ENCODE data around the gene CLDN14.
A peak's percentile ranks its signal among the peaks of the same experiment; 100 is the strongest.

Gene CLDN14

DNA sequence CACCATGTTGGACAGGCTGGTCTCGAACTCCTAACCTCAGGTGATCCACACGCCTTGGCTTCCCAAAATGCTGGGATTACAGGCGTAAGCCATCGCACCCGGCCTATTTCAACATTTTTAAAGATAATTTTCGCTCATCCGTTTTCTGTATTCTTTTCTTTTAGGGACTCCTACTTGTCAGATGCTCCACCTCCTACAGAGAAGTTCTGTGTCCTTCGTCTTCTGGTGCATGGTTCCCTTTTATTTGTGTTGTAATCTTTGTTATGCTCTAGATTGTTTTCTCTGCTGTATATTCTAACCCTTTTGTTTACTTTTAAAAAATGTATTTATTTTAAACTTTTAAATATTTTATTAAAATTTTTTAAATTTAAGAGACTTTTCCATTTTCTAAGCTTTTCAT is 28.4 kb downstream of the CLDN14 start:
- no peak overlapping the region for H4K12ac ChIP-seq (ENCODE audit: low read depth, low read length)
- DNase-seq: no peak
- no peak overlapping the region for H3K23ac ChIP-seq (ENCODE audit: low read length)
- no peak overlapping the region for H2AFZ ChIP-seq (ENCODE audit: insufficient read depth, low read length, poor library complexity)
- H2BK5ac ChIP-seq (ENCODE audit: low read depth, low read length, poor library complexity): no peak overlapping the region
- H3K79me1 ChIP-seq (ENCODE audit: low read length): no peaks in the 10 kb centered on the region
- no peak overlapping the region for H2BK120ac ChIP-seq (ENCODE audit: insufficient read depth, low read length, poor library complexity)
- H3K4me1 ChIP-seq (ENCODE audit: control insufficient read depth in 1 of 2, insufficient read depth in 2 of 2, low read length in 2 of 2): no peaks in the 10 kb centered on the region
- H3K4me3 ChIP-seq (ENCODE audit: low read depth, low read length): no peak overlapping the region
- no peak overlapping the region for H3K18ac ChIP-seq (ENCODE audit: low read length)
- no CpG with 5 or more reads among the region's 8 CpGs for WGBS (ENCODE audit: extremely low coverage, insufficient coverage, insufficient read length)
- H3K9ac ChIP-seq (ENCODE audit: low read length): no peak overlapping the region
- H3K14ac ChIP-seq (ENCODE audit: low read length): no peak overlapping the region
- H3K27ac ChIP-seq (ENCODE audit: low read depth, low read length): no peak overlapping the region
- H4K8ac ChIP-seq (ENCODE audit: low read depth, low read length): no peak overlapping the region
- no peak overlapping the region for H3K4ac ChIP-seq (ENCODE audit: low read depth, low read length)
- H2AK5ac ChIP-seq (ENCODE audit: low read length): no peak overlapping the region
- no peaks in the 10 kb centered on the region for H3K36me3 ChIP-seq (ENCODE audit: control insufficient read depth in 1 of 2, insufficient read depth in 2 of 2, low read length in 2 of 2)
- H3K27me3 ChIP-seq (ENCODE audit: insufficient read depth, low read length): no peaks in the 10 kb centered on the region
- no peaks in the 10 kb centered on the region for H3K79me2 ChIP-seq (ENCODE audit: control insufficient read depth, insufficient read depth, low read length, poor library complexity)
- H3K9me3 ChIP-seq (ENCODE audit: insufficient read depth, low read depth, low read length): peaks cover 1% of the 10 kb centered on the region
- no peak overlapping the region for H4K91ac ChIP-seq (ENCODE audit: low read depth, low read length)
- no peak overlapping the region for H3K4me2 ChIP-seq (ENCODE audit: low read length)
- no peak overlapping the region for H2BK12ac ChIP-seq (ENCODE audit: low read length)

DNA sequence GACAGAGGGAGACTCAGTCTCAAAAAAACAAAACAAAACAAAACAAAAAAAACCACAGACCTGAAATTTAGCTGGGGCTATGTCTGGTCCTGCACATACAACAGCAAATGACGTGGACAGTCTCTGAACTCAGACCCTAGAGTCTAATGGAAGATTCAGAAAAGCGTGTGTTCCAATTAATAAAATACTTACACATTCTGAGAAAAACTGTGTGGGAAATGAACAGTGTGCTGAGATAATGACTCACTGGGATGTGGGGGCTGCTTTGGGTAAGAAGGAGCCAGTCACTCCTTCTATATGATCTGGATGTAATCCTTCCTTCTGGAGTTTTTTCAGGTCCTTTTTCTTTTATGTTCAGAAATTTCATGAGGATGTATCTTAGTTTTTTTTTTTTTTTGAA is 29.4 kb downstream of the CLDN14 start:
- WGBS (ENCODE audit: extremely low coverage, insufficient coverage, insufficient read length): no CpG with 5 or more reads among the region's 2 CpGs

DNA sequence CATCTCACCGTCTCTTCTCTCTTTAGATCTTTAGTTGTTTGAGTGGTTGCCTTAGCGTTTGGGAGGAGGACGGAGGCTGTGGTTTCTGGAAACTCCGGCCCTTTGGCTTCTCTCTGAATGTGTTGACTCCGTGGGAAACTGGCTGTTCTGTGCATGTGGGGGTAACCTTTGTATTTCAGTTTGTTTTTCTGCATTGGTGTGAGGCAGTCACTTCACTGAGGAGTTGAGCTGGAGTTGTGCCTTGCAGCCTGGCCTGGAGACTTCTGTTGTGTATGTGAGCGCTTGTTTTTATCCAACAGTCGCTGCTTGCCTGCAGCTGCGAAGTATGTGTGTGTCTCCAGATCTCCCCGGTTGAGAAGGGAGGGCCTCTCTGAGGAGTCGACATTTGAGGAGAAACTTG is 33.6 kb downstream of the CLDN14 start:
- no peak overlapping the region for H4K91ac ChIP-seq (ENCODE audit: low read depth, low read length)
- H2AK5ac ChIP-seq (ENCODE audit: low read length): no peak overlapping the region
- no peak overlapping the region for H3K14ac ChIP-seq (ENCODE audit: low read length)
- no peak overlapping the region for H2BK12ac ChIP-seq (ENCODE audit: low read length)
- H2BK5ac ChIP-seq (ENCODE audit: low read depth, low read length, poor library complexity): no peak overlapping the region
- no peaks in the 10 kb centered on the region for H3K9me3 ChIP-seq (ENCODE audit: insufficient read depth, low read depth, low read length)
- no peaks in the 10 kb centered on the region for H3K36me3 ChIP-seq (ENCODE audit: control insufficient read depth in 1 of 2, insufficient read depth in 2 of 2, low read length in 2 of 2)
- no peaks in the 10 kb centered on the region for H3K4me1 ChIP-seq (ENCODE audit: control insufficient read depth in 1 of 2, insufficient read depth in 2 of 2, low read length in 2 of 2)
- H3K9ac ChIP-seq (ENCODE audit: low read length): no peak overlapping the region
- no peak overlapping the region for H2BK120ac ChIP-seq (ENCODE audit: insufficient read depth, low read length, poor library complexity)
- WGBS (ENCODE audit: extremely low coverage, insufficient coverage, insufficient read length): no CpG with 5 or more reads among the region's 10 CpGs
- H4K12ac ChIP-seq (ENCODE audit: low read depth, low read length): no peak overlapping the region
- no peaks in the 10 kb centered on the region for H3K79me2 ChIP-seq (ENCODE audit: control insufficient read depth, insufficient read depth, low read length, poor library complexity)
- H3K79me1 ChIP-seq (ENCODE audit: low read length): no peaks in the 10 kb centered on the region
- H3K4me3 ChIP-seq (ENCODE audit: low read depth, low read length): no peak overlapping the region
- H3K27me3 ChIP-seq (ENCODE audit: insufficient read depth, low read length): no peaks in the 10 kb centered on the region
- no peak overlapping the region for H4K8ac ChIP-seq (ENCODE audit: low read depth, low read length)
- no peak overlapping the region for H3K4me2 ChIP-seq (ENCODE audit: low read length)
- no peak overlapping the region for H3K18ac ChIP-seq (ENCODE audit: low read length)
- no peak overlapping the region for H3K23ac ChIP-seq (ENCODE audit: low read length)
- no peak overlapping the region for H2AFZ ChIP-seq (ENCODE audit: insufficient read depth, low read length, poor library complexity)
- DNase-seq: no peak
- no peak overlapping the region for H3K4ac ChIP-seq (ENCODE audit: low read depth, low read length)
- H3K27ac ChIP-seq (ENCODE audit: low read depth, low read length): no peak overlapping the region

More for the DNA sequence above, 29.4 kb downstream of the CLDN14 start:
- H3K4me2 ChIP-seq (ENCODE audit: low read length): no peak overlapping the region
- no peak overlapping the region for H3K18ac ChIP-seq (ENCODE audit: low read length)
- no peak overlapping the region for H3K4ac ChIP-seq (ENCODE audit: low read depth, low read length)
- H3K4me1 ChIP-seq (ENCODE audit: control insufficient read depth in 1 of 2, insufficient read depth in 2 of 2, low read length in 2 of 2): no peaks in the 10 kb centered on the region
- H3K79me2 ChIP-seq (ENCODE audit: control insufficient read depth, insufficient read depth, low read length, poor library complexity): no peaks in the 10 kb centered on the region
- no peak overlapping the region for H4K12ac ChIP-seq (ENCODE audit: low read depth, low read length)
- H4K91ac ChIP-seq (ENCODE audit: low read depth, low read length): no peak overlapping the region
- no peak overlapping the region for H3K27ac ChIP-seq (ENCODE audit: low read depth, low read length)
- no peak overlapping the region for H3K14ac ChIP-seq (ENCODE audit: low read length)
- no peak overlapping the region for H3K23ac ChIP-seq (ENCODE audit: low read length)
- H3K4me3 ChIP-seq (ENCODE audit: low read depth, low read length): no peak overlapping the region
- no peak overlapping the region for H4K8ac ChIP-seq (ENCODE audit: low read depth, low read length)
- no peaks in the 10 kb centered on the region for H3K36me3 ChIP-seq (ENCODE audit: control insufficient read depth in 1 of 2, insufficient read depth in 2 of 2, low read length in 2 of 2)
- no peak overlapping the region for H2AFZ ChIP-seq (ENCODE audit: insufficient read depth, low read length, poor library complexity)
- no peak overlapping the region for H2BK5ac ChIP-seq (ENCODE audit: low read depth, low read length, poor library complexity)
- H3K9me3 ChIP-seq (ENCODE audit: insufficient read depth, low read depth, low read length): no peaks in the 10 kb centered on the region
- no peak overlapping the region for H3K9ac ChIP-seq (ENCODE audit: low read length)
- H2BK120ac ChIP-seq (ENCODE audit: insufficient read depth, low read length, poor library complexity): no peak overlapping the region
- no peaks in the 10 kb centered on the region for H3K79me1 ChIP-seq (ENCODE audit: low read length)
- no peak overlapping the region for H2BK12ac ChIP-seq (ENCODE audit: low read length)
- H3K27me3 ChIP-seq (ENCODE audit: insufficient read depth, low read length): no peaks in the 10 kb centered on the region
- H2AK5ac ChIP-seq (ENCODE audit: low read length): no peak overlapping the region
- DNase-seq: no peak

DNA sequence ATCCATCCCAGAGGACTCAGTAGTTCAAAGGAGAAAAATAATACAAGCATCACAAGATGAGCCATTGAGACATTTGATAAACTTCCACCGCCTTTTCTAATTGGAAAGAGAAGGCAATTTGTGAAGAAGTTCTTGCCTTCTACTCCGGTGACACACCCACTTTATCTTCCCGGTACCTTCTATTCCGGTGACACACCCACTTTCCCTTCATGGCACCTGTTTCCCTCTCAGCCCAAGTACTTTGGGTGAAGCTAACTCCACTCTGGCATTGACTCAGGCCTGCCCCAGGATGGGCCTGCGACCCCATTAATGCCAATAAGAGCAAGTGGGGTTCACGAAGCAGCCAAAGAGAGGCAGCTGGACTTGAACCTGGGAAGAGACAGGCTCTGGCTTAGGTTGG is 38.2 kb downstream of the CLDN14 start:
- Histone ChIP-seq H3K23ac (ENCODE audit: low read length) (no peak overlapping the region), H3K36me3 (ENCODE audit: control insufficient read depth in 1 of 2, insufficient read depth in 2 of 2, low read length in 2 of 2) (no peaks in the 10 kb centered on the region), H3K4me2 (ENCODE audit: low read length) (no peak overlapping the region), H3K9me3 (ENCODE audit: insufficient read depth, low read depth, low read length) (no peaks in the 10 kb centered on the region), H3K79me1 (ENCODE audit: low read length) (no peaks in the 10 kb centered on the region), H3K14ac (ENCODE audit: low read length) (no peak overlapping the region), H3K27me3 (ENCODE audit: insufficient read depth, low read length) (no peaks in the 10 kb centered on the region), H3K79me2 (ENCODE audit: control insufficient read depth, insufficient read depth, low read length, poor library complexity) (no peaks in the 10 kb centered on the region), H3K9ac (ENCODE audit: low read length) (no peak overlapping the region), H2BK5ac (ENCODE audit: low read depth, low read length, poor library complexity) (no peak overlapping the region), H2BK12ac (ENCODE audit: low read length) (no peak overlapping the region), H3K4me3 (ENCODE audit: low read depth, low read length) (no peak overlapping the region), H2AK5ac (ENCODE audit: low read length) (peak overlapping the region; percentile 46), H3K27ac (ENCODE audit: low read depth, low read length) (no peak overlapping the region), H4K8ac (ENCODE audit: low read depth, low read length) (no peak overlapping the region), H2BK120ac (ENCODE audit: insufficient read depth, low read length, poor library complexity) (no peak overlapping the region), H3K4ac (ENCODE audit: low read depth, low read length) (no peak overlapping the region), H3K18ac (ENCODE audit: low read length) (no peak overlapping the region), H2AFZ (ENCODE audit: insufficient read depth, low read length, poor library complexity) (no peak overlapping the region), H4K91ac (ENCODE audit: low read depth, low read length) (peak overlapping the region; percentile 24), H3K4me1 (ENCODE audit: control insufficient read depth in 1 of 2, insufficient read depth in 2 of 2, low read length in 2 of 2) (no peaks in the 10 kb centered on the region), H4K12ac (ENCODE audit: low read depth, low read length) (no peak overlapping the region)
- no CpG with 5 or more reads among the region's 6 CpGs for WGBS (ENCODE audit: extremely low coverage, insufficient coverage, insufficient read length)
- no peak for DNase-seq
